H9 (cell line): ENCODE data around the gene KMT2C. TPM values are rescaled to one million over a fixed set of nuclear protein-coding genes. Genes with fewer than 3 reads are reported as not detected.

Experiments used
- DNase-seq: peaks from one replicate; pipeline ENCODE4 v3.0.0-alpha.2; 2017
- H2AFZ ChIP-seq: one replicate; pipeline ENCODE4 v1.6.1; 2013; ENCODE audit warnings: mild to moderate bottlenecking, low read length, control low read depth, moderate library complexity
- H2AK5ac ChIP-seq: 2 replicates; pipeline ENCODE4 v1.6.1; 2013; ENCODE audit warnings: low read length, control low read depth, mixed read lengths; ENCODE audit not compliant: insufficient read length
- H2BK120ac ChIP-seq: one replicate; pipeline ENCODE4 v1.6.1; 2013; ENCODE audit warnings: low read depth, mild to moderate bottlenecking, low read length, control low read depth, inconsistent platforms; ENCODE audit not compliant: poor library complexity, severe bottlenecking
- H2BK12ac ChIP-seq: 2 replicates; pipeline ENCODE4 v1.6.1; 2013; ENCODE audit warnings: low read length, control low read depth, mixed read lengths, low read depth; ENCODE audit not compliant: insufficient read length
- H2BK15ac ChIP-seq: 2 replicates; pipeline ENCODE4 v1.6.1; 2013; ENCODE audit warnings: low read depth, low read length, control low read depth
- H2BK20ac ChIP-seq: one replicate; pipeline ENCODE4 v1.6.1; 2013; ENCODE audit warnings: low read depth, mild to moderate bottlenecking, low read length, control low read depth, inconsistent platforms; ENCODE audit not compliant: poor library complexity, severe bottlenecking
- H2BK5ac ChIP-seq: 2 replicates; pipeline ENCODE4 v1.6.1; 2013; ENCODE audit warnings: low read length, control low read depth, mixed read lengths; ENCODE audit not compliant: insufficient read length
- H3K14ac ChIP-seq: 2 replicates; pipeline ENCODE4 v1.6.1; 2013; ENCODE audit warnings: low read length, control low read depth; ENCODE audit not compliant: insufficient read depth
- H3K18ac ChIP-seq: 2 replicates; pipeline ENCODE4 v1.6.1; 2013; ENCODE audit warnings: low read depth, mild to moderate bottlenecking, mixed read lengths, low read length, control low read depth; ENCODE audit not compliant: insufficient read length
- H3K23ac ChIP-seq: 2 replicates; pipeline ENCODE4 v1.6.1; 2013; ENCODE audit warnings: low read length, control low read depth, mixed read lengths, low read depth; ENCODE audit not compliant: insufficient read length
- H3K23me2 ChIP-seq: 2 replicates; pipeline ENCODE4 v1.6.1; 2013; ENCODE audit warnings: low read depth, mild to moderate bottlenecking, mixed read lengths, low read length, control low read depth; ENCODE audit not compliant: insufficient read length, poor library complexity, severe bottlenecking
- H3K27ac ChIP-seq: 2 replicates; pipeline ENCODE4 v1.5.1; 2013; ENCODE audit warnings: low read length, control low read depth, mixed read lengths, low read depth; ENCODE audit not compliant: insufficient read length
- H3K27me3 ChIP-seq: 2 replicates; pipeline ENCODE4 v1.6.1; 2013; ENCODE audit warnings: low read length, control low read depth, inconsistent platforms; ENCODE audit not compliant: insufficient read depth
- H3K4ac ChIP-seq: 2 replicates; pipeline ENCODE4 v1.6.1; 2013; ENCODE audit warnings: low read depth, mild to moderate bottlenecking, control low read depth, inconsistent platforms, low read length, moderate library complexity
- H3K4me1 ChIP-seq: 2 replicates; pipeline ENCODE4 v1.6.1; 2013; ENCODE audit warnings: low read length, control low read depth, inconsistent platforms; ENCODE audit not compliant: insufficient read depth
- H3K4me2 ChIP-seq: 2 replicates; pipeline ENCODE4 v1.6.1; 2013; ENCODE audit warnings: low read length, control low read depth, mixed read lengths; ENCODE audit not compliant: insufficient read length, insufficient read depth
- H3K56ac ChIP-seq: 2 replicates; pipeline ENCODE4 v1.6.1; 2013; ENCODE audit warnings: low read depth, mild to moderate bottlenecking, mixed read lengths, low read length, control low read depth; ENCODE audit not compliant: insufficient read length
- H3K79me1 ChIP-seq: 2 replicates; pipeline ENCODE4 v1.6.1; 2013; ENCODE audit warnings: low read depth, mild to moderate bottlenecking, moderate library complexity, low read length, control low read depth, inconsistent platforms; ENCODE audit not compliant: insufficient read depth, poor library complexity, severe bottlenecking
- H3K79me2 ChIP-seq: 2 replicates; pipeline ENCODE4 v1.6.1; 2013; ENCODE audit warnings: low read length, control low read depth, inconsistent platforms; ENCODE audit not compliant: insufficient read depth
- H3K9ac ChIP-seq: 2 replicates; pipeline ENCODE4 v1.6.1; 2013; ENCODE audit warnings: low read length, control low read depth, mixed read lengths; ENCODE audit not compliant: insufficient read length; ENCODE audit errors: extremely low read depth
- H3K9me3 ChIP-seq: one replicate; pipeline ENCODE4 v1.6.1; 2013; ENCODE audit warnings: low read depth, low read length, inconsistent platforms; ENCODE audit not compliant: control insufficient read depth
- H3T11ph ChIP-seq: one replicate; pipeline ENCODE4 v1.6.1; 2013; ENCODE audit warnings: mild to moderate bottlenecking, low read length, control low read depth, inconsistent platforms
- H4K20me1 ChIP-seq: one replicate; pipeline ENCODE4 v1.6.1; 2013; ENCODE audit not compliant: control insufficient read depth, insufficient read length, insufficient read depth
- H4K5ac ChIP-seq: 2 replicates; pipeline ENCODE4 v1.6.1; 2013; ENCODE audit warnings: low read depth, mild to moderate bottlenecking, mixed read lengths, low read length, control low read depth; ENCODE audit not compliant: insufficient read length
- H4K8ac ChIP-seq: replicated peaks from 2 replicates; pipeline ENCODE4 v1.6.1; 2013; ENCODE audit warnings: low read length, control low read depth, mixed read lengths, low read depth; ENCODE audit not compliant: insufficient read length
- H4K91ac ChIP-seq: 2 replicates; pipeline ENCODE4 v1.6.1; 2013; ENCODE audit warnings: low read depth, mild to moderate bottlenecking, moderate library complexity, mixed read lengths, low read length, control low read depth; ENCODE audit not compliant: insufficient read length
- H3K27ac Mint-ChIP-seq, 3 experiments: 2 replicates in 2 of 3; 3 replicates in 1 of 3; pipeline ENCODE4 v1.8.0; 2020 to 2021; ENCODE audit warnings: mixed read lengths in 3 of 3, mild to moderate bottlenecking in 1 of 3, moderate library complexity in 1 of 3
- H3K27me3 Mint-ChIP-seq: 2 replicates; pipeline ENCODE4 v1.8.0; 2021; ENCODE audit warnings: low read depth, mild to moderate bottlenecking, moderate library complexity, mixed read lengths
- H3K36me3 Mint-ChIP-seq, 3 experiments: 2 replicates in 2 of 3; 3 replicates in 1 of 3; pipeline ENCODE4 v1.8.0; 2020 to 2021; ENCODE audit warnings: low read depth in 3 of 3, mixed read lengths in 3 of 3; ENCODE audit not compliant: insufficient read depth in 1 of 3
- H3K4me1 Mint-ChIP-seq, 2 experiments: 2 replicates each; pipeline ENCODE4 v1.8.0; 2020; ENCODE audit warnings: mixed read lengths in 2 of 2
- H3K4me3 Mint-ChIP-seq, 2 experiments: 2 replicates in 1 of 2; 3 replicates in 1 of 2; pipeline ENCODE4 v1.8.0; 2020 to 2021; ENCODE audit warnings: mild to moderate bottlenecking in 2 of 2, mixed read lengths in 2 of 2, moderate library complexity in 1 of 2
- H3K9me3 Mint-ChIP-seq, 2 experiments: 2 replicates in 1 of 2; 3 replicates in 1 of 2; pipeline ENCODE4 v1.8.0; 2020; ENCODE audit warnings: mild to moderate bottlenecking in 2 of 2, mixed read lengths in 2 of 2, moderate library complexity in 1 of 2
- CTCF ChIP-seq: fragments of 200-600 bp; sonication (generic); conservative IDR thresholded peaks from 3 replicates; pipeline ENCODE4 v1.8.0; 2021; ENCODE audit warnings: antibody characterized with exemption, mild to moderate bottlenecking
- WGBS: extraction: QIAGEN DNeasy Blood & Tissue Kit; methylation state at CpG from one replicate; pipeline ENCODE4 v1.1.7; 2013; ENCODE audit warnings: missing lambda C conversion rate, low lambda C conversion rate, mixed read lengths; ENCODE audit not compliant: insufficient read length; ENCODE audit errors: extremely low coverage; 5-methylcytosine and 5-hydroxymethylcytosine counted together
- total RNA-seq: library from RNA; stranded (reverse); gene quantifications from 2 replicates; pipeline ENCODE4 v1.2.1, GENCODE V29; 2021

Gene KMT2C
- total RNA-seq, 1 experiment from 2014 or later: 32.2 TPM

GRCh38 chr7:152130658-152131590 lies 304.9 kb downstream of the KMT2C start:
- no peak overlapping the region for H3T11ph ChIP-seq
- no peaks in the 10 kb centered on the region for H3K4me1 ChIP-seq
- no peak overlapping the region for H3K14ac ChIP-seq
- no peak for TF ChIP-seq CTCF
- H3K4me3 Mint-ChIP-seq: no peak overlapping the region
- no peak overlapping the region for H2BK15ac ChIP-seq
- no peak overlapping the region for H3K56ac ChIP-seq
- H3K4ac ChIP-seq: no peak overlapping the region
- H3K79me1 ChIP-seq: no peaks in the 10 kb centered on the region
- no peak overlapping the region for H2BK5ac ChIP-seq
- no peaks in the 10 kb centered on the region for H3K27me3 ChIP-seq
- no peak overlapping the region for H2AK5ac ChIP-seq
- no peaks in the 10 kb centered on the region for H4K20me1 ChIP-seq
- H4K5ac ChIP-seq: no peak overlapping the region
- peaks cover 16 to 43% (median 37%) of the 10 kb centered on the region in 3 experiments; a peak in 6 of 7 replicates for H3K36me3 Mint-ChIP-seq
- H3K27ac Mint-ChIP-seq: peak overlapping the region; percentile 19 to 95 (median 74); a peak in 5 of 7 replicates
- H4K8ac ChIP-seq: no peak overlapping the region
- H2AFZ ChIP-seq: no peak overlapping the region
- H2BK120ac ChIP-seq: no peak overlapping the region
- H3K27ac ChIP-seq: no peak overlapping the region
- H3K79me2 ChIP-seq: no peaks in the 10 kb centered on the region
- H3K9ac ChIP-seq: no peak overlapping the region
- H3K4me1 Mint-ChIP-seq: peaks cover 5 to 6% of the 10 kb centered on the region in 2 experiments
- no CpG with 5 or more reads among the region's 37 CpGs for WGBS
- no peaks in the 10 kb centered on the region for H3K23me2 ChIP-seq
- H3K9me3 Mint-ChIP-seq: peaks cover 3 to 12% of the 10 kb centered on the region in 2 experiments; a peak in 4 of 5 replicates
- H4K91ac ChIP-seq: no peak overlapping the region
- H2BK12ac ChIP-seq: no peak overlapping the region
- H3K9me3 ChIP-seq: no peaks in the 10 kb centered on the region
- H3K23ac ChIP-seq: no peak overlapping the region
- peaks cover 1% of the 10 kb centered on the region for H3K27me3 Mint-ChIP-seq
- H3K18ac ChIP-seq: no peak overlapping the region
- H3K4me2 ChIP-seq: no peak overlapping the region
- H2BK20ac ChIP-seq: no peak overlapping the region
- DNase-seq: no peak
